Skeletal muscle tissue (tissue), 4 donors: ENCODE results near the gene ZBTB12. TPM values are rescaled to one million over a fixed set of nuclear protein-coding genes. Genes with fewer than 3 reads are reported as not detected.

Experiments
- H3K27ac ChIP-seq: one replicate; pipeline ENCODE4 v1.7.0; 2013; ENCODE audit warnings: mild to moderate bottlenecking, low read depth, low read length, inconsistent platforms
- H3K27me3 ChIP-seq, 3 donors: one replicate each; pipeline ENCODE4 v1.7.0; 2013; ENCODE audit warnings: low read length in 3 of 3; ENCODE audit not compliant: control insufficient read depth in 3 of 3, insufficient read depth in 3 of 3
- H3K36me3 ChIP-seq, 3 donors: one replicate each; pipeline ENCODE4 v1.7.0; 2013; ENCODE audit warnings: low read length in 3 of 3; ENCODE audit not compliant: control insufficient read depth in 3 of 3, insufficient read depth in 3 of 3
- H3K4me1 ChIP-seq, 3 donors: one replicate each; pipeline ENCODE4 v1.7.0; 2013; ENCODE audit warnings: low read length in 3 of 3, mild to moderate bottlenecking in 3 of 3; ENCODE audit not compliant: control insufficient read depth in 3 of 3, insufficient read depth in 3 of 3
- H3K4me3 ChIP-seq, 3 donors: one replicate each; pipeline ENCODE4 v1.7.0; 2013; ENCODE audit warnings: low read length in 3 of 3
- H3K9ac ChIP-seq, 3 donors: one replicate each; pipeline ENCODE4 v1.7.0; 2013; ENCODE audit warnings: low read length in 3 of 3, mild to moderate bottlenecking in 3 of 3, moderate library complexity in 2 of 3, low read depth in 1 of 3
- H3K9me3 ChIP-seq, 3 donors: one replicate each; pipeline ENCODE4 v1.7.0; 2013; ENCODE audit warnings: low read length in 3 of 3; ENCODE audit not compliant: control insufficient read depth in 3 of 3
- total RNA-seq: library from RNA; depleted of rRNA; stranded (reverse); fragments of >200 nt; gene quantifications from one replicate; pipeline ENCODE4 v1.2.3, GENCODE V29; 2014
- donor health status: Osteomylitis.

ZBTB12 gene
- total RNA-seq, 1 donor from 2014 or later: 6.3 TPM

DNA sequence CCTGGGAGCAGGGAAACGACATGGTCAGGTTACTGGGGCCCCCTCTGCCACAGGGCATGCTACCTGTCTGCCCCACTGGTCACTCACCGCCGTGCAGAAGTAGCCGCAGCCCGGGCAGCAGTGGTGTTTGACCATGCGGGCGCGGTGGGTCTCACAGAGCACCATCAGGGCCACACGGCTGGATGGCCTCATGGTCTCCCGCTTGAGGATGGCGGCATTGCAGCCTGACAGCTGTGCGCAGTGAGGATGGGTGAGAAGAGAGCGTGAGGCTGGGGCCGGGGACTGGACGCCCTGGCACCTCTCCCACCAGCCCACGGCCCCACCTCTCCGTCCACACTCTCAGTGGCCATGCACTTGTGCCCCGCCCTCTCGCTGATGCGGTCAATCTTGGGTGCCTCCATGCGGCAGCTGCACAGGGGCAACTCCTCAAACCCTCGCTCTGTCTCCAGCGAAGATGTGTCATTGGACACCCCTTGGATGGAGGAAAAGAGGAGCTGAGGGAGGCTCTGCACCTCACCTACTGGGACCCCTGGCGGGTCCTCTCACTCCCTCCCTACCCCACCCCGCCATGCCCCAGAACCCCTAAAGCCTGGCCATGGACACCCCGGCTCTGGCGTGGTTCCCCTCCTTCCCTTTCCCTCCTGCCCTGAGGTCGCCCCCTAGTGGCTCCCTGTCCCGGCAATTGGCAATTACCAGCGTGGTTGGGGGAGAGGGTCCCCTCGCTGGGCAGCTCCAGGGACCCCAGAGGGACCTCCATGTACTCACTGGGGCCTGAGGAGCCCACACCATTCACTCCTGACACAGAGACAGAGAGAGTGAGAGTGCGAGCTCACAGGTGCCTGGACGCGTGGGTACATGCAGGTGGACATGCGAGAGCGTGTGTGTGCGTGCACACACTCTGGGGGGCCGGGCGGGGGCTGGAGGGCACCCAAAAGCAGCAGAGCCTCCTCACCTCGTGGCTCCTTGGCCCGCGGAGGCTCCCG lies 13.3 kb downstream of the ZBTB12 start:
- Histone ChIP-seq H3K27ac (no peak overlapping the region), H3K9me3 (no peaks in the 10 kb centered on the region), H3K9ac (no peak overlapping the region), H3K36me3 (peaks cover 61 to 67% (median 62%) of the 10 kb centered on the region in 3 donors), H3K4me3 (no peak overlapping the region), H3K4me1 (no peaks in the 10 kb centered on the region), H3K27me3 (no peaks in the 10 kb centered on the region)

DNA sequence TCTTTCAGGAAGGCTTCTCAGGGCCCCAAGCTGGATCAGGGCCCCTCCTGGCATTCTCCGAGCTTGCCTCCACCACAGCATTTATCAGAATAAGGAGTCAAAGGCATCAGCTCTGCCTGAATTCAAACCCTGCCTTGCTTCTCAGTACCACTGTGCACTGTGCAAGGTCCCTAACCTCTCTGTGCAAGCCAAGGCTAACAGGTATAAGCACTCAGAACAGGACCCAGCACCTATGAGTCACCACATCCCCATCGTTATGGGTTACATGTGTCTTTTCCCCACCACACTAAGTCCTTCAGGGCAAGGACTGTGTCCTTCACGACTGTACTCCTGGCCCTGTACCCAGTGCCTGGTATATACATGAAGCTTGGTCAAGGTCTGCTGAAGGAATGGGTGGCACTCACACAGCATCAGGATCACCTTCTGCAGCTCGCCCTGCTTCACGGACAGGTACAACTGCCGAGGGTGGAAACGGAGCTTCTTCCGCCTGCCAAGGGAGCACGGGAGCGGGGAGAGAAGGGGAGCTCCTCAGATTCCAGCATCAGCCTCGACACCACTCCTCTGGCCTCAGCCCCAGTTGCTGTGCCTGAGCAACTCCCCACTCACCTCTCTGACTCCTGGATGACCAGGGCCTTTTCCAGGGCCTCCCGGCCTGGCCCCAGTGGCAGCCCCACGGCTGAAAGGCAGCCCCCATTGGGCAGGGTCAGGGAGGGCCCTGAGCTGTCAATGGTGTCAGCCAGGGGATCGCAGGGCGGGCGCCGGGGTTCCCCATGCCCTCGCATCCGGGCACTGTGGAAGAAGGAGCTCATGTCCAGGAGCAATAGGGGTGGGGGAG lies 14.5 kb downstream of the ZBTB12 start:
- Histone ChIP-seq H3K27me3 (no peaks in the 10 kb centered on the region), H3K4me1 (no peaks in the 10 kb centered on the region), H3K27ac (no peak overlapping the region), H3K4me3 (no peak overlapping the region), H3K9ac (no peak overlapping the region), H3K36me3 (peaks cover 64 to 66% (median 66%) of the 10 kb centered on the region in 3 donors), H3K9me3 (no peaks in the 10 kb centered on the region)

DNA sequence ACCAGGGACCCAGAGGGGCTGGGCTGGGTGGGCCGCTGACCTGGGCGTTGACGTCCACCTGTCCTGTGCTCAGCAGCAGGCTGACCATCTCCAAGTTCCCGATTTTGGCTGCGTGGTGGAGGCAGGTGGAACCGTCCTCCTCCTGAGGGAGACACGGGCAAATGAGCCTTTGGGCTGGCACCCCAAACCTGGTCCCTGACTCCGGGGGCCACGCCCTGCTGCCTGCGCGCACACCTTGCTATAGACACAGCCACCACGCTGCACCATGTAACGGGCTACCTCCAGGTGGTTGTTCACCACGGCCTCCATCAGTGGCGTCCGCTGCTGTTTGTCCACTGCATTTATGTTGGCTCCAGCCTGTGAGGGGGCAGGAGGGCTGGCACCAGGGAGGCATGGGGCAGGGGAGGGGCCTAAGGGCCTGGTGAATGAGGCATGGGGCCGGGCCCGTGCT lies 15.3 kb downstream of the ZBTB12 start:
- H3K36me3 ChIP-seq: peaks cover 62 to 67% (median 66%) of the 10 kb centered on the region in 3 donors
- H3K4me1 ChIP-seq: no peaks in the 10 kb centered on the region
- no peak overlapping the region for H3K9ac ChIP-seq
- no peak overlapping the region for H3K27ac ChIP-seq
- H3K9me3 ChIP-seq: no peaks in the 10 kb centered on the region
- H3K27me3 ChIP-seq: no peaks in the 10 kb centered on the region
- no peak overlapping the region for H3K4me3 ChIP-seq

DNA sequence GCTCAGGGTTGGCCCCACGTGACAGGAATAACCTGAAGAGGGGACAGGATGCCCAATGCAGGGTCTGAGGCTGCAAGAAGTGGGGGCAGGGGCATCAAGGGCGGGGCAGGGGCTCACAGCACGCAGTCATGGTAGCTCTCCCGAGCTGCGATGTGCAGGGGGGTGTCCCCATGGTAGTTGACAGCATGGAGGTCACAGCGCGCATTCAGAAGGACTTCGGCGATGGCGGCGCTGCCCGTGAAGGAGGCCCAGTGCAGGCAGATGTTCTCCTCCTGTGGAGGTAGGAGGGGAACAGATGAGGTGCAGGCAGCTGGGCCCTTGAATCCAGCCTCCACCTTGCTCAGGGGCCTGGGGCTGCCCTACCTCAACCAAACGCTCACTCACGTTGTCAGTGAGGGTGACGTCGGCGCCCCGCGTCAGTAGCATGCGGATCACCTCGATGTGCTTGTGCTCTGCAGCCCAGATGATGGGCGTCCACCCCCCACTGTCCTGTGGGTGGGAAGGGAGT lies 17.3 kb downstream of the ZBTB12 start:
- H3K27ac ChIP-seq: no peak overlapping the region
- no peaks in the 10 kb centered on the region for H3K27me3 ChIP-seq
- no peaks in the 10 kb centered on the region for H3K9me3 ChIP-seq
- no peak overlapping the region for H3K4me3 ChIP-seq
- H3K4me1 ChIP-seq: no peaks in the 10 kb centered on the region
- no peak overlapping the region for H3K9ac ChIP-seq
- H3K36me3 ChIP-seq: peaks cover 78 to 81% (median 80%) of the 10 kb centered on the region in 3 donors

DNA sequence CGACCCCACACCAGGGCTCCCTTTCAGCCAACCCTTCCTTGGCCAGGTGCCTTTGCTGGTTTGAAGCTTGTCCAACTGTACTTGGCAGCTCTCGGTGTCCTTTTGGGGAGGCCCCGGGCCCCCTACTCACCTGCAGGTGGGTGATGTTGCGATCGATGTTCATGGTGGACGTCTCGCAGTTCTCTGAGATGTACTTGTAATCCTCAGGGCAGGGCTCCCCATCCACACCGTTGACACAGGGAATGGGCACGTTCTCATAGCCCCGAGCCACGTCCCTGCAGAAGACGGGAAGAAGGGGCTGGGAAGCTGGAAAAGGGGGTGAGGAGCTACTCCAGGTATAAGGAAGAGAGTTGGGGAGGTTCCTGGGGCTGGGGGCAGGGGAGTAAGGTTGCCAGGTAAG lies 18.2 kb downstream of the ZBTB12 start:
- H3K4me1 ChIP-seq: no peaks in the 10 kb centered on the region
- no peaks in the 10 kb centered on the region for H3K27me3 ChIP-seq
- H3K27ac ChIP-seq: no peak overlapping the region
- H3K9me3 ChIP-seq: no peaks in the 10 kb centered on the region
- peaks cover 72 to 74% (median 73%) of the 10 kb centered on the region in 3 donors for H3K36me3 ChIP-seq
- H3K9ac ChIP-seq: no peak overlapping the region
- H3K4me3 ChIP-seq: no peak overlapping the region

DNA sequence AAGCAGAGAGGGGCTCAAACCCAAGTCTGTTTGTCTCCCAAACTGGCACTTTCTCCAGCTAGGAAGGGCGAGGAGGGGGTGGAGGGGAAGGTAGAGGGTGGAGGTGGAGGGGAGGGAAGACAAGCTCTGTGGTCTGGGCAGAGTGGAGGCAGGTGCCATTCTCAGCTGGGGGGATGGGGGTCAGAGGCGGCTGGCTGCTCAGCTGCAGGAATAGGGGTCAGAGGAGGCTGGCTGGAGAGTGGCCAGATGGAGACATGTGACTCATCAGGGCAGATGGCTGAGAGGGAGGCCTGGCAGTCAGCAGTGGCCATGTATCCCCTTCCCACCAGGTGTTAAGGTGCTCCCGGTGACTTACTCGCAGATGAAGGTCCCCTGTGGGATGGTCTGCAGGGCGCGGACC lies 19.5 kb downstream of the ZBTB12 start:
- H3K4me1 ChIP-seq: peaks cover 0 to 2% (median 0%) of the 10 kb centered on the region in 3 donors
- H3K36me3 ChIP-seq: peaks cover 59 to 62% (median 61%) of the 10 kb centered on the region in 3 donors
- H3K27ac ChIP-seq: no peak overlapping the region
- H3K9ac ChIP-seq: no peak overlapping the region
- H3K4me3 ChIP-seq: no peak overlapping the region
- H3K9me3 ChIP-seq: no peaks in the 10 kb centered on the region
- H3K27me3 ChIP-seq: no peaks in the 10 kb centered on the region

DNA sequence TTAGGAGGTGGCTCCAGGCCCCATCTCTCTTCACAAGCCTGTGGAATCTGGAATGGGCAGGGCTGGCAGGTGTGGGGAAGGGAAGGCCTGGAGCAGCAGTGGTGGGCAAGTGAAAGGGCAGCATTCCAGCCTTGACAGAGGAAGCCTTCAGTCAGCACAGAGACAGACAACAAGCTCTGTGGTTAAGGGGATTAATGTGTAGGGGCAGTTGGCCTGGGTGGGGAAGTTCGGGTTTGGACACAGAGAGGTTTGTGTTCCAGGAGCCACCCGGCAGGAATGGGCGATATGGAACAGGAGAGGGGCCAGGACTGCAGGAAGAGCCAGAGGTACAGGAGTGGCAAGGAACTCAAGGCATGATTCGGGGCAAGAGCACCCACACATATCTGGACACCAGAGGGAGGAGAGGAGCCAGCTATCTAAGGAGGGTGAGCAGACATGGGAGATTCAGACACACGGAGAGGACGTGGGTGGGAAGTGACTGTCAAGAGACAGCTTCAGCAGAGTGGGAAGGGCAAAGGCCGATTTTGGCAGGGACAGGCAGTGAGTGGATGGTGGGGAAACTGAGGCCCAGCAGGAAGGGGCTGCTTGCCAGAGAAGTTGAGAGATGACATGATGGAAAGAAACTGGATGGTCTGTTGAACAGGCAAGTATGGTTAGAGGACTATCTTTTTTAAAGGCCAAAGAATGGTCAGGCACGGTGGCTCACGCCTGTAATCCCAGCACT lies 20.6 kb downstream of the ZBTB12 start:
- no peak overlapping the region for H3K9ac ChIP-seq
- H3K27ac ChIP-seq: no peak overlapping the region
- no peaks in the 10 kb centered on the region for H3K27me3 ChIP-seq
- peaks cover 49 to 52% (median 51%) of the 10 kb centered on the region in 3 donors for H3K36me3 ChIP-seq
- H3K4me1 ChIP-seq: peaks cover 0 to 3% (median 0%) of the 10 kb centered on the region in 3 donors
- no peak overlapping the region for H3K4me3 ChIP-seq
- H3K9me3 ChIP-seq: no peaks in the 10 kb centered on the region

DNA sequence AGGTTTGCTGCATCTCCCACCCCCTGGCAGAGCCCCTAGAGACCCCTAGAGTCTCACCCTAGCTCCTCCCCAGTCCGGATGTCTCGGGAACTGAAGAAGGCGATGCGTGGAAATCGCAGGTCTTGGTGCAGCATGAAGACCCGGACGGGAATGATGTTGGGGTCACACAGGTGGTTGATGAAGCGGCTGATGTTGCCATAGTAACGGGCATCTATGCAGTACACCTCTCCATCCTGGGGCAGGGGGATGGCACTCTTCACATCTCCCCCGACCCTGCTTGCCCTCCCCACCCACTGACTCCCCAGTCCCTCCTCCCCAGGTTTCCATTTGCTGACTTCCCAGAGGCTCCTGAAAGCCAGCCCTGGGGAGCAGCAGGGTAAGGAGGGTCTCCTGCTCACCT lies 21.3 kb downstream of the ZBTB12 start:
- H3K4me3 ChIP-seq: no peak overlapping the region
- H3K9ac ChIP-seq: no peak overlapping the region
- no peaks in the 10 kb centered on the region for H3K9me3 ChIP-seq
- no peaks in the 10 kb centered on the region for H3K27me3 ChIP-seq
- H3K36me3 ChIP-seq: peaks cover 47 to 49% (median 49%) of the 10 kb centered on the region in 3 donors
- peaks cover 0 to 3% (median 0%) of the 10 kb centered on the region in 3 donors for H3K4me1 ChIP-seq
- no peak overlapping the region for H3K27ac ChIP-seq

DNA sequence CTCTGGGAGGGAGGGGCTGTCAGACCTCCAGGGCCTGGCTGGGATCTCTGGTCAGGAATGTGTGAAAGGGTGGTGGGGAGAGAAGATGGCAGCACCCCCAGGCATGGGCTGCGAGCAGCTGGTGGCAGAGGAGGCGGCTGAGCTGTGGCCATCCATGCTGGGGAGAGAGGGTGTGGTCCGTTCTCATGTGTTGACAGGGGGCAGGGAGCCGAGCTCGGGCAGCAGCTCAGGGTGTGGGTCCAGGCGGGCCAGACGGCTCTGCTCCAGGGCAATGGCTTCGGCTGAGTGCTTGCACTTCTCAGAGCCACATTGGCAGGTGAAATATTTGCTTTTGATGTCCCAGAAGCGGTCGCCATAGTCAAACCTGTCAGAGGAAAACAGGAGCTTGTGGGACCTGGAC lies 22.0 kb downstream of the ZBTB12 start:
- peaks cover 0 to 3% (median 0%) of the 10 kb centered on the region in 3 donors for H3K4me1 ChIP-seq
- H3K9ac ChIP-seq: no peak overlapping the region
- peaks cover 45 to 46% (median 46%) of the 10 kb centered on the region in 3 donors for H3K36me3 ChIP-seq
- no peak overlapping the region for H3K4me3 ChIP-seq
- H3K27me3 ChIP-seq: no peaks in the 10 kb centered on the region
- no peaks in the 10 kb centered on the region for H3K9me3 ChIP-seq
- H3K27ac ChIP-seq: no peak overlapping the region
